GM18861 (cell line): Measurements from ENCODE around the gene CACTIN.
"Not testable (repeated sequence)": the region's sequence is repeated elsewhere in the genome, so short reads cannot be mapped to it uniquely, and the experiment has no call there.

Source experiments
- ATAC-seq: cut with Tn5 transposase; IDR thresholded peaks from one replicate; pipeline ENCODE4 v1.9.1; 2021; ENCODE audit not compliant: unreplicated experiment

CACTIN gene

GRCh38 chr19:3626473-3627350 is at the start of gene CACTIN:
CACTIN (minus strand) TSS chr19:3626790; CDS start chr19:3626762, 28 bp downstream.
- peak; percentile 75 for ATAC-seq

- no peak for ATAC-seq
These were observed 48.4 kb upstream of the CACTIN start for GRCh38 chr19:3674784-3675543.

- no peak for ATAC-seq
These were observed 47.2 kb upstream of the CACTIN start for GRCh38 chr19:3673506-3674439.

GRCh38 chr19:3672993-3673392 is 46.4 kb upstream of the CACTIN start:
- no peak for ATAC-seq

GRCh38 chr19:3672575-3672948 is 46.0 kb upstream of the CACTIN start:
- ATAC-seq, result no peak

- ATAC-seq, result no peak
These were observed 45.3 kb upstream of the CACTIN start for GRCh38 chr19:3671680-3672574.

GRCh38 chr19:3670796-3671679 is 44.4 kb upstream of the CACTIN start:
- ATAC-seq, result no peak

- ATAC-seq, result no peak
These were observed 43.6 kb upstream of the CACTIN start for GRCh38 chr19:3669947-3670795.

GRCh38 chr19:3669082-3669946 is 42.7 kb upstream of the CACTIN start:
- no peak for ATAC-seq

- ATAC-seq, result no peak
These were observed 41.9 kb upstream of the CACTIN start for GRCh38 chr19:3668331-3669081.

- ATAC-seq, result no peak
These were observed 41.2 kb upstream of the CACTIN start for GRCh38 chr19:3667766-3668165.

- ATAC-seq, result no peak
These were observed 40.5 kb upstream of the CACTIN start for GRCh38 chr19:3667037-3667638.

GRCh38 chr19:3666545-3666856 is 39.9 kb upstream of the CACTIN start:
- ATAC-seq, result not testable (repeated sequence)

- no peak for ATAC-seq
These were observed 39.3 kb upstream of the CACTIN start for GRCh38 chr19:3665681-3666544.
